GM21576 (cell line): ENCODE measurements around the gene HEXIM1.
"Not testable (repeated sequence)": the region's sequence is repeated elsewhere in the genome, so short reads cannot be mapped to it uniquely, and the experiment has no call there.

Experiments
- ATAC-seq: cut with Tn5 transposase; IDR thresholded peaks from one replicate; pipeline ENCODE4 v1.9.1; 2021; ENCODE audit warnings: mild to moderate bottlenecking, moderate library complexity; ENCODE audit not compliant: unreplicated experiment

The HEXIM1 gene

DNA sequence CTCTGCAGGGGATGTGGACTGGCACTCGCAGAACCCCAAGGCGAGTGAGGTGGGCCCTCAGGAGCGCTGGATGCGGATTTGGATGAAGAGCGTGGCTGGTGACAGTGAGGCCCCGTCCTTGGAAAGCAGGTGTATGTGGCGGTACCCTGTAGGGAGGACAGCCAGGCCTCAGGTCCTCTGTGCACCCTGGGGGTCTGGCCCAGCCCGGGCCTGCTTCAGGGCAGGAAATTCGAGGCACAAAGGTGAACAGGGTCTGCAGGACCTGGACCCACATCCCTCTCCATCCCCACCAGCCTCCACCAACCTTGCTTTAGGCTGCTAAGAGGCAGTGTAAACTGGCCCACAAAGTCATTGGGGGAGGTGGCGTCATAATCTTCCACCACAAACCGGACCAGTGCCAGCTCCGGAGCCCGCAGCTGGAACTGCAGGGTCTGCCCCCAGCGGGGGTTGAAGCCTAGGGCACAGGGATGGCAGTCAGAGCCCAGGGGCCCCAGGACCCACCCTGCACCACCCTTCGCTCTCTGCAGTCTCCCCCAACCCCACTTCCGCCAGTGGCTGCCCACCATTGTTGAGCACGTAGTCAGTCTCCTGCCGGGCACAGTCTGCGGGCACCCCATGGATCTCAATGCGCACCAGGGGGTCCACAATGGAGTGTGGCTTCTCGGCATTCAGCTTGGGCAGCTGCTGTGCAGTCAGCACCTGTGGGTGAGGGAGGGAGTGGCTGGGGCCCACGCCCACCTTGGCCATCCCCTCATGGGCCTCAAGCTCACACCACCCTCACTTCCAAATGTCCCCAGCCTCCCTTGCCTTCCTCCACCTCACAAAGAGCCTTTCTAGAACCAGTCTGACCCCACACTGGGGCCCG, 35.5 kb upstream of the HEXIM1 start:
- no peak for ATAC-seq

DNA sequence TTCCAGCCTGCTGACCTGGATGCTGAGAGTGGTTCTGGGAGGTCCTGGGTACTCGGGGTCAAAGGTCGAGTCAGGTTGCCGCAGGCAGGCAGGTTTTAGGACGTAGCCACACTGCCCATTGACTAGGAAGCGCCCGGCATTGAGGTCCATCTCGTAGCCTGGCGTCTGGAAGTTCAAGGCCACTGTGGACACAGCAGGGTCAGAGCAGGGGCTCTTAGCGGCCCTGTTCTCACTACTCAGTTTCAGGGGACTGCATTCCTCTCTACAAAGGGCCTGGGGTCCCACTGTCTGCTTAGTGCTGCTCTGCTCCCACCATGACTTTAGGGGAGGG, 34.9 kb upstream of the HEXIM1 start:
- ATAC-seq: no peak

DNA sequence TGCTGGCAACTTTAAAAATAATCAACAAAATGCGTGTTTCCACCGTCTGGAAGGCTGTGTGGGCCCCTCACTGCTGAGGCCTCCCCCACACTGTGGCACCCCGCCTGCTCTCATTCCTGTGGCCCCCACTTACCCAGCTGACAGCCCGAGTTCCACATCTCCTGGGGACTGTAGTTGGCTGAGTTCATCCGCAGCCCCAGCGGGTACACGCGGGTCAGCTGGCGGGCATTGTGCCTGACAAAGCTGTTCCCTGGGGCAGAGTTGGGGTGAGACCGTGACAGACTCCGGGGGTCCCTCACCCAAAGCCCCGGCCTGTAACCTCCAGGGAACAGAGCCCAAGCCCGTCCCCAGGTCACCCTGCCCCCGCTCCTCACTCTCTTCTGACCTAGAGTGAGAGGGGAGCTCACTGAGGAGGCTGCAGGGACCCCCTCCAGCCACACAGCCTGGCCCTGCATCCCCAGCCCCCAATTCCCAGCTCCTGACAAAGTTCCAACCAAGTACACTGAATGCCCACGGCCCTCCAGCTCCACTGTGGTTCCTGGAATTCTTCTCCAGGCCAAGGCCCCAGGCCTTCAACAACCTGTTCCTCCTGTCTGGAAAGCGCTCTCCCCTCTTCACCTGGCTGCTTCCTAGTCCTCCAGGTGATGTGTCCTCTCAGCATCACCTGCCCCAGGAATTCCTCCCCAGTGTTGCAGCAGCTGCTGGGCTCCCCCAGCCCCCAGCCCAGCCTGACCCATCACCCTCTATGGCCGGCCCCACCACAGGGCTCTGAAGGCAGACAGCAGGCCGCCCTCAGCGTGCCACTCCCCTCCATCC, 34.0 kb upstream of the HEXIM1 start:
- no peak for ATAC-seq

DNA sequence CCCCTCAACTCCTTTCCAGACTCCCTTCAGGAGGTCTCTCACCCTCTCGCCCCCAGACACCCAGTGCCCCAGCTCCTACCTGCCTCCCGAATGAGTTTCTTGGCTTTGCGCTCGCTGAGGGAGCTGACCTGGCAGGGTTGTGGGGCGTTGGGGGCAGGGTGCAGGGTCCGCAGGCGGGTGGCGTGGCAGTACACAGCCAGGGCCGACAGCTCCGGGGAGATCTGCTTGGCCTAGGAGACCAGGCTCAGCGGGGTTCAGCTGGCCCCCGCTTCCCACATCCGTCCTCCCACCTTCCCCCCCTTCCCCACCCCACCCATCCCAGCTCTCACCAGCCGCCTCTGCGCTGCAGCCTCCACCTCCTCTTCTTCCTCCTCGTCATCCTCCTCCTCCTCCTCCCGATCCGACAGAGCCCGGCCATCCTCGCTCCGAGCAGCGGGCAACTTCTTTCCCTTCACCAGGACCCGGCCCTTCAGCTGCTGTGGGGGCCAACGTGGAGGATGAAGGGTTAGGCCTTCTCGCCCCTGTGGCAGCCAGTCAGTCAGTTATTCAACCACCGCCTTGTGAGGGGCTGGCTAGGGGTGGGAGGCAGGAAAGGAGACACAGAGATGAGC, 33.2 kb upstream of the HEXIM1 start:
- ATAC-seq: no peak

DNA sequence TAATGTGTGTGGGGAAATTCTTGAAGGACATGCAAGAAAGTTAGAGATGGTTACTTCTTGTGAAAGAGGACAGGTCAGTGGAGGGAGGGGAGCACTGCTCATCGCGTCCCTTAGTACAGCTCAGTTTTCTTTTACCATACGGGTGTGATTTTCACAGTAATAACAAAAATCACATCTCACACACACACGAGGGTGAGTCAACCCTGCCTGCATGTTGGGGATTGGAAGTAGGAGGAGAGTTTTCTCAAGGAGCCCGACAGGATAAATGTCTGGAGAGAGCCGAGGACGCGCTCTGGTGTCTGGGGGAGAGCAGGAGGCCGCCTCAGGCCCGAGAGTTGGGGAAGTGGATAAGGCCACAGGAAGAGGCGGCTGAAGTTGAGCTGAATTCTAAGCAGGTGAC, 32.4 kb upstream of the HEXIM1 start:
- no peak for ATAC-seq

DNA sequence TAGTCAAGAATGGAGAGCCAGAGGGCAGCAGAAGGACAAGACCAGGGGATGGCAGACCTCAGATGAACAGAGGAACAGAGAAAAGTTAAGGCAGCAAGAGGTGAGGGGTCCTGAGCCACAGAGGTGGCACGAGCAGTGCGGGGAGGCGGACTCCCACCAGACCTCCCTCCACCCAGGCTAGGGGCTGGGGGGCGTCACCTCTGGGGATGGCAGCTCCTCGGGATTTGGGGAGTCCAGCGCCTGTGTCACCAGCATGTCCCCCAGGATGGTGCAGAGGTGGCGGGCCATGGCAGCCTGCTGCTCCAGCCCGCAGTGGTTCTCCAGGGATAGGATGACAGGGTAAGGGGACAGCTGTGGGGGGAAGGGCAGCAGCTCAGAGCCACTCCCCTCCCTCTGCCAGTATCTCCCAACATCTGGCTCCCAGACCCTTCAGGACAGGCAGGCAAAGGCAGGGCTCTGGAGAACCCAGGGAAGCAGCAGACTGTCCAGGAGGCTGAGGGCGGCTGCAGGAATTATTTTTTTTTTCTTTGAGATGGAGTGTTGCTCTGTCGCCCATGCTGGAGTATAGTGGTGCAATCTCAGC, 31.8 kb upstream of the HEXIM1 start:
- ATAC-seq: no peak

DNA sequence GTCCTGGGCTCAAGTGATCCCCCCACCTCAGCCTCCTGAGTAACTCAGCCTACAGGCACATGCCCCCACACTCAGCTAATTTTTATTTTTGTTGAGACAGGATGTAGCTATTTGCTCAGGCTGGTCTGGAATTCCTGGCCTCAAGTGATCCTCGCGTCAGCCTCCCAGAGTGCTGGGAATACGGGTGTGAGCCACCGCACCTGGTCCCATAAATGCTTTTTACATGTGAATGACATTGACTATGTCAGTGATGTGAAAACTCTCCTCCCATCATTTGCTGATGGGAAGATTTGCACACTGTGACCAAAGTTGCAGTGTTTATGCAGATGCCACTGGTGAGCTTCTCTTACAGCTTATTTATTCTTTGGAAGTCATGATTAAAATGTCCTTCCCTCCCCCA, 30.9 kb upstream of the HEXIM1 start:
- no peak for ATAC-seq

DNA sequence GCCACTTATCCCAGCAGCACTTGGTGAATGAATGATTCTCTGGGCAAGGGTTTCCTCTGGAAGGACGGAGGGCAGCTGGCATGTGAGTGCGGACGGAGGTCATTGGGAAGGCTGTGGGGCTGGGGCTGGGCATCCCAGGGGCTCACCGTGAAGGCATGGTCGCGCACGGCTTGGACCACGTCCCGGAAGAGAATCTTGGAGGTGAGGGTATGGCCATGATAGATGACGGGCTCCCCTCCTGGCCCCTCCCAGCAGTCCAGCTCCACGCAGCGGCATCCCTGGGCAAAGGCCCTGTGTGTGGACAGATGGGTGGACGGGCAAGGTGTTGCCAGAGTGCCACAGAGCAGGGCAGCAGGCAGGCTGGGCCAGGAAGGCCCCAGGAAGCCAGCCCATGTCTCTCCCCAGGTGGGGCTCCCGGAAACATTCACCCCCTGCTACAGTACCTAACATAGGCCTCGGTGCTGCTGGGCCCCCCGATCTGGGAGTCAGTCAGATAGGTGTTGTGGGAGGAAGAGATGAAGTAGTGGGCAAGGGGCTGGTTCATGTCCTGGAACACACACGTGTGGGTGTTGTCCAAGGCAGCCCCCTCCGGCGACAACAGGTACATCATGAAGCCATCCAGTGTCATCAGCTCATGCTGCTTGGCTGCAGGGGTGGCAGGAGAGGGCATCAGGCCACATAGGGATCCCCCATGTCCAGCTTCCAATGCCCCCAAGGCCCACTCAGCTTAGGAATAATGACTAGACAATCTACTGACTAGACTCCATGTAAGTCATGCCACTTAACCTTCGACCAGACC, 30.2 kb upstream of the HEXIM1 start:
- no peak for ATAC-seq

DNA sequence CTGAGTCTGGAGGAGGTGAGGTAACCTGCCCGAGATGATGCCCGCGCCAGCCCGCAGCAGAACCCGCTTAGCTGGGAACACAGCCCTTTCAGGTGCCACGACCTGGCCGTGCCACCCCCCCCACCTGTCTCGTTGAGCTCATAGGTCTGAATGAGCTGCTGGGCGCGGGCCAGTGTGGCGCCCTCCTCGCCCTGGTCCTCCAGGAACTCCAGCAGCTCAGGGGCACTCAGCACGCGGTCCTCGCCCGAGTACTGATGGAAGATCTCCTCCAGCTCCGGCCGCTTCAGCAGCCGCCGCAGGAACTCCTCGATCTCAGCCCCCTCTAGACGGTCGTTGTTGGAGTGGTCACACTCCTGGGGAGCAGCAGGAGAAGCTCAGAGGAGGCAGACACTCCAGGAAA, 29.6 kb upstream of the HEXIM1 start:
- ATAC-seq: no peak

DNA sequence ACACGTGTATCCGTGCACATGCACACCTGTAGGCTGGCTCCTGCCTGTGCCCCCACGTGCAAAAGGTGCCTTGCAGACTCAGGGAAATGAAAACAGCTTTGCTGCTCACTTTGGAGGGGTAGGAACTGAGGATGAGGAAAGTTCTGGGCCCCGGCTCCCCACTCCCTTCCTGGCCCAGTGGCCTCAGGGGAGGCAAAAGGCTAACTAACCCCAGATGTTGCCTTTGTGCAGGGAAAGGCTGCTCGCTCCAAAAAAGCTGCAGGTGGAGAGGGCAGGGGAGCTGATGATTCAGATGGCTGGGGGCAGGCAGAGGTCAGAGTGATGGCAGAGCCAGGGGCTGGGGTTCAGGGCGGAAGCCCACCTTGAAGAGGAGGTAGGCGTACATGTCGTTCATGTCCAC, 28.3 kb upstream of the HEXIM1 start:
- ATAC-seq: no peak

DNA sequence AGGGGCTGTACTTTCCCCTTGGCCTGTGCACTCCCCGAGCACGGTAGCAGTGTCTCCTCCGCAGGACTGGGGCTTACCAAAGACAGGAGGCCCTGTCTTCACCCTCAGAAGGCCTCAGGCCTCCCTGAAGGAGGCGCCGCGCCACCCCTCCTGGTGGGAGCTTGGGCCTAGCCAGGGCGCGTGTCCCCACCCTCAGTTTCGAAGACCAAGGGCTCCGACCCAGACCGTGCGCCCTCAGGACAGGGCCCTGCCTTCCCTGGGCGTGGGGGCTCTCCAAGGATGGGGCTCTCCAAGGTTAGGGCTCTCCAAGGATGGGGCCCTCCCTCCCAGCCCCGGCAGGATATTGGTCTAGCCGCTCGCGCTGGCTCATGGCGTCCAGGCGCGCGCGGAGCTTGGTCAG, 27.7 kb upstream of the HEXIM1 start:
- no peak for ATAC-seq

DNA sequence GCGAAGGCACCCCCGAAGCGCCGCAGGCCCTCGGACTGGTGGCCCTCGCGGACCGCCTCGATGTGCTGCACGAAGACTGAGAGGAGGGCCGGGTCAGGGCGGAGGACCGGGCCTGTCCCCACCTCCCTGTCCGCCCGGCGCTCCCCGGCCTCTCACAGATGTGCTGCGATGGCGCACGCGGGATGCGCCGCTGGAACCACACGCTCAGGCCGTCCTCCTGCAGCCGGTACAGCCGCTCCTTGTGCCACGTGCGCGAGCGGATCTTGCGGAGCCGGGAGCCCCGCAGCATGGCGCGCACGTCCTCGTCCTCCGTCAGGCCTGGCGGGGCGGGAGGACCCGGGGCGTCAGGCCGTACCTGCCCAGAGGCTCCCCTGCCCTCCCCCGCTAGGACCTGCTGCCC, 27.2 kb upstream of the HEXIM1 start:
- no peak for ATAC-seq

DNA sequence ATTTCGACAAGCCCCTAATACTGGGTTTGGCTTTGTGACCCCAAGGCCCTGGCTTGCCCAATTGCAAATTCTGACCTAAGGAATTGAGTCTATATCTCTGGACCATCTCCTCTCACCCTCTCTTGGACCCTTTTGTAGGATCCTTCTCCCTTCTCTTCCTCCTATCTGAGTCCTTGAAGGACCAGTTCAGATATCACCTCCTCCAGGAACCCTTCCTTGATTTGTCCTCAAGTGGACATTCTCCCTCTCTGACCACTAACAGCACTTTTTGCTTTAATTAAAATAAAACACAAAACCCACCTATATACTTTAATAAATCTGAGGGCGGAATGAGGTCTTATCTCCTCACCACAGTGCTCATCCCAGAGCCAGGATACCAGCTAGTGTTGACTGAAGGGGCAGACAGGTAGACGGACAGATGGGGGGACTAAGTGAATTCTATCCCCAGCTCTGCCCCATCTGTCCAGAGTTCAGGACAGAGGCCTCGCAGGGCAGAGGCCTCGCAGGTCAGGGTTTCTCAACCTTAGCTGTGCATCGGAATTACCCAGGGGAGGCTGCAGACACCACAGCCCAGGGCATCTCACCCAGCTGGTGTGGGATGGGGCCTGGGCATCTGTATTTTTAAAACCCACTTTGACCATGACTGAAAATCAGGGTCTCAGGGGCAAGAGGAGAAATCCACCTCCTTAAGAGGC, 25.1 kb upstream of the HEXIM1 start:
- ATAC-seq: no peak

DNA sequence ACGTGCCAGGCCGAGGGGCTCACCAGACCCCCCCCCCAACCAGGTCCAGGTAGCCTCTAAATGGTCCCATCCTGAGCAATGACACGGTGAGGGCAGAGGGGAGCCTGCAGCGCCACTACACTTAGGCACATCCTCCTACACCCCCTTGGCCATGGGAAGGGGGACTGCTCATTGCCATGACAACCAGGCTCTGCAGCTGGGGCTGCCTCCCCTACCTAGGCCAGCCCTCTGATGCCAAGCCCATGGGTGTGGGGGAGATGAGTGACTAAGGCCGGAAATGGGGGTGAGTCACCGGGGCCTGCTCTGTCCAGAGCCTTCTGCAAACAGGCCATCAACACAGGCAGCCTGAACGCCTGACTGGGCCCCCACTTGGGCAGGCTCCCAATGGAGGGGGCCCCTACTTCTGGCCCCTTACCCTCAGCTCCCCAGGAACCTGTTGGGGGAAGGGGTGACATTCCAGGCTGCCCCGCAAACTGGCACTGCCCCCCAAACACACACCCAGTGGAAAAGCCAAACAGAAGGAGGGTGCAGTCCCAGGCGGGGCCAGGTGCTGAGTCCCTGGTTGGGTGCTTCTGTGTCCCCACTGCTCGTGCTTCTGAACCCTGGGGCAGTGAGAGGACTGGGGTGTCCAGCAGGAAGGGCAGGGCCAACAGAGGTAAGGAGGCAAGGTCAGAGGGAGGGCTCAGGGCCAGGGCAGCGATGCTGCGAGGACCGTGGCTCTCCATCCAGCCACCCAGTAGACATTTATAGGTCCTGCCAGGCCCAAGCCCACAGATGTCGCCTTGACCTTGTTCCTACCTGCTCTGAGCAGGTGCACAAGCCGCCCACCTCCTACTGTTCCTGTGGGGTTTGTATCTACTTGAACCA, 24.1 kb upstream of the HEXIM1 start:
- ATAC-seq: no peak

DNA sequence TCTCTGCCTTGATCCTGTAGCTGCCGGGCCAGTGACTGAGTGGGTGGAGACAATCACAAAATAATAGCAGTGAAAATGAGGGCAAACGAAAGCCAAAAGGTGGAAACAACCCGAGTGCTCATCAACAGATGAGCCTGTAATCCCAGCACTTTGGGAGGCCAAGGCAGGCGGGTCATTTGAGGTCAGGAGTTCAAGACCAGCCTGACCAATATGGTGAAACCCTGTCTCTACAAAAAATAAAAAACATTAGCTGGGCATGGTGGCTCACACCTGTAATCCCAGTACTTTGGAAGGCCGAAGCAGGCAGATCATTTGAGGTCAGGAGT, 23.5 kb upstream of the HEXIM1 start:
- not testable (repeated sequence) for ATAC-seq

DNA sequence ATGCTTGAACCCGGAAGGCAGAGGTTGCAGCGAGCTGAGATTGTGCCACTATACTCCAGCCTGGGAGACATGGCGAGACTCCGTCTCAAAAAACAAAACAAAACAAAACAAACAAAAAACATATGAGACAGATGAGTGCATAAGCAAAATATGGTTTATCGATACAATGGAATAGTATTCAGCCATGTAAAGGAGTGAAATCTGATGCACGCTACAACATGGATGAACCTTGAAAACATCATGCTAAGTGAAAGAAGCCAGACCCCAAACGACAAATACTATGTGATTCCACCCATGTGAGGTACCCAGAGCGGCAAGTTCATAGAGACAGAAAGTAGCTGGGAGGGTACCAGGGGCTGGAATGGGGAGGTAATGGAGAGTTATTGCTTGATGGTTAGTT, 22.8 kb upstream of the HEXIM1 start:
- no peak for ATAC-seq

DNA sequence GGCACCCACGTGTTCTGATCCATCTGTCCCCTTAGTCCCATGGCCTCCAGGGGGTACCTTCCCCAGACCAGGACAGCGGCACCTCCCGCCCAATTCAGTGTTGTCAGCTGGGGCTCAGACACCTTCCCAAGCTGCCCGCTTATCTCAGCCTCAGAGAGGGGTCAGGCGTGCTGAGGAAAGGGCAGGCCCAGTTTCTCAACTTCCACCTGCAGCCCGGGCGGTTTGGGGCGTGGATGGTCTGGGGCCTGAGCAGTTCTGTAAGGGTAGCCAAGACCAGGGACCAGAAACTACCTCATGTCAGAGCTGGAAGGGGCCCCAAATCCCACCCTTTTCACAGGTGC, 21.1 kb upstream of the HEXIM1 start:
- no peak for ATAC-seq

DNA sequence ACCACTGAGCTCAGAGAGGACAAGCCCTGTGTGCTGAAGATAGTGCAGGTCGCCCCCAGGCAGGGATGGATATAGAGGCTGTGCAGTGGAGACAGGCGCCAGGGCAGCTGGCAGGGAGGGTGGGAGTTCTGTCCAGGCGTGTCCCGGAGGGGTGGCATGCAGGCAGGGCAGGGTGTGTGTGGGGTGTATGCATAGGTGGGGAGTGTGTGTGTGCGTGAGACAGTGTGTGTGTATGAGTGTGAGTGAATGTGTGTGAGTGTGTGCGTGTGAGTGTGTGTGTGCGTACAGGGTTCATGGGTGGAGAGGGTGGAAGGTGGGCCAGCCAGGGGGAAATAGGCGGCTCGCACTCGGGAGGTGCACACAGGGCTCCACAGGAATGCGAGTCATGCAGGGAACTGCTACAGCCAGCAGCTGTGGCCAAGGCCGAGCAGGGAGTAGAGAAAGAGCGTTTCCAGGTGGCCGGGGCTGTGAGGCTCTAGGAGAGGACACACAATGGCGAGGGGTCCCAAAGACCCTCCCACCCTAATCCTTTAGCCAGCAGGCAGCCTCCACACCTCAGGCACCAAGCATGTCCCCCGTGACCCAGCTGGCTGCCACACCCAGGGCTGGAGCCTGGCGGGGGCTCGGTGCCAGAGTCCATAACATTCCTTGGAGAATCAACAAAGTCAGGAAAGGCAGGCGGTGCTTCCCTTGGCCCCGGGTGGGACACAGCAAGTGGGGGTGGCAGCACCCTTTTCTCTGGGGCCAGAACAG, 20.6 kb upstream of the HEXIM1 start:
- ATAC-seq: no peak

DNA sequence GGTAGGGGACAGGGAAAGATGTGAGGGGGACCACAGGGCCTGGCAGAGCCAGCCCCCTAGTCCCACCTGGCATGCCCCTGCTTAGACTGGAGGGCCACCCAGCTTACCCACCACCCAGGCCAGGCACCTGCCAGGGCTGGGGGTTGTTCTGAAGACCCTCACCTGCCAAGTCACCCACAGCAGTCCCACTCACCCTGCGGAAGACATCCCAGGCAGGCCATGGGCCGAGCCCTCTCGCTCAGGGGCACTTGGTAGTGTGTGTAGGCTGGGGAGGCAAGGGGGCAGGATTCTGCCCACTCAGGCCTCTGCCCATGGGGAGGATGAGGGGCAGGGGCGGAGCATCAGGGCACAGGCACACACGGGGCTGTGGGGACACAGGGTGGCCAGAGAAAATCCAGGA, 19.9 kb upstream of the HEXIM1 start:
- no peak for ATAC-seq
